ENCODE results near the gene SH3BGR. TPM values are rescaled to one million over a fixed set of nuclear protein-coding genes. Genes with fewer than 3 reads are reported as not detected.
A peak's percentile ranks its signal among the peaks of the same experiment; 100 is the strongest.

The SH3BGR gene
- total and polyA plus RNA-seq, 2 of the 8 experiments (the other 6 are each of a cell fraction or from before 2014, with no cell fraction given) = 2.1 to 5.9 TPM

DNA sequence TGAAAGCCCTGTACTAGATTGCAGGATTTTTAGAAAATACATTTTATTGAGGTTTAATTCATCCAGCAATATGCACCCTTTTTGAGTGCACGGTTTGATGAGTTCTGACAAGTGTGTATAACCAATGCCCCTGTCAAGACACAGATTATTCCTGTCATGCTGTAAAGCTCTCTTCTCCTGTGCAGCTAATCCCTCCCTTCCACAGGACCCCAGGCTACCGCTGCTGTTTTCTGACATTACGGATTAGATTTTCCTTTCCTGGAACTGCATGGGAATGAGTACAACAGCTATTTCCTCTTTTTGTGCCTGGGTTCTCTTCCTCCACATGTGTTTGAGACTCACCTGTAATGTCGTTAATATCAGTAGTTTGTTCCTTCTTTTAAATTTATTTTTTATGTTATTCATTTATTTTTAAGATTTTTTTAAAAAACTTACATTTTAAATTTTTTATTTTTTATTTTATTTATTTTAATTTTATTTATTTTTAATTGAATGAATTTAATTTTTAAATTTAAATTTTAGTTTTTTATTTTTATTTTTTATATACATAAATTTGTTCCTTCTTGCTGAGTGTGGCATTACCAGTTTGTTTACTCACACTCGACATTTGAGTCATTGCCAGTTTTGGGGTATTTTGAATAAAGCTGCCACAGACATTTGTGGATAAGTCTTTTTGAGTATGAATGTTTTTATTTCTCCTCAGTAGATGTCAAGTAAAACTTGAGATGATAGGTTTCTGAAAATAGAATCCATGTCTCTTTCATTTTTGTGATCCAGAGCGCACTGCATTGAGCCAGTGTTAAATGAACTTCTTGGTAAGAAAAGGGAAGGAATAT is 82.0 kb downstream of the SH3BGR start:
- DNase-seq (ENCODE audit: low read depth in 1 of 2, low spot score in 2 of 2) = no peak
- H3K4me2 ChIP-seq (ENCODE audit: insufficient read depth in 1 of 2, low read depth in 2 of 2, low read length in 2 of 2) = no peak overlapping the region
- peaks cover 2 to 18% (median 8%) of the 10 kb centered on the region in 4 experiments; a peak in 6 of 7 replicates for H3K4me1 ChIP-seq (replicated peaks in 1 of 4; ENCODE audit: control insufficient read depth in 3 of 4, insufficient read depth in 4 of 4, low read length in 3 of 4)
- no peak overlapping the region for H4K8ac ChIP-seq (ENCODE audit: extremely low read depth, insufficient read depth, low read length)
- POLR2A ChIA-PET (ENCODE audit: partially characterized antibody) = no interaction called here
- no peaks in the 10 kb centered on the region for H3K27me3 ChIP-seq (replicated peaks in 1 of 4; ENCODE audit: control insufficient read depth in 3 of 4, extremely low read depth in 1 of 4, insufficient read depth in 3 of 4, low read length in 3 of 4)
- H3K9ac ChIP-seq (replicated peaks in 1 of 4; ENCODE audit: extremely low read depth in 1 of 4, low read depth in 3 of 4, low read length in 3 of 4) = no peak overlapping the region
- peak overlapping the region; percentile 13; the same call in 1 of the 2 replicates for H2BK20ac ChIP-seq (ENCODE audit: low read length)
- no peak overlapping the region for H4K5ac ChIP-seq (ENCODE audit: insufficient read length, low read depth, low read length)
- 0 out of 2 replicates have a peak overlapping the region, but pooled peaks have one; percentile 32 for H2BK12ac ChIP-seq (ENCODE audit: low read depth, low read length)
- peak overlapping the region; percentile 0 for H2BK120ac ChIP-seq (replicated peaks; ENCODE audit: low read depth, low read length)
- H3K36me3 ChIP-seq (ENCODE audit: control insufficient read depth in 2 of 4, insufficient read depth in 4 of 4, low read length in 3 of 4) = peaks cover 0 to 1% (median 0%) of the 10 kb centered on the region in 4 experiments; a peak in 2 of 8 replicates
- no peak overlapping the region for H2AFZ ChIP-seq (ENCODE audit: low read length)
- no peak overlapping the region for H2BK15ac ChIP-seq (ENCODE audit: low read length)
- FAIRE-seq = no peak
- no peak overlapping the region for H3K27ac ChIP-seq (ENCODE audit: low read depth, low read length)
- H3K4me3 ChIP-seq (ENCODE audit: extremely low read depth in 1 of 4, insufficient read depth in 2 of 4, low read depth in 3 of 4, low read length in 4 of 4) = no peak overlapping the region
- peak overlapping the region; percentile 12; the same call in 1 of the 2 replicates for H2BK5ac ChIP-seq (ENCODE audit: low read depth, low read length)
- no peak for TF ChIP-seq GABPA (IDR thresholded peaks at IDR 0.05; ENCODE audit: borderline replicate concordance, insufficient read depth, low read length)
- TF ChIP-seq CBX8 (IDR thresholded peaks at IDR 0.05; ENCODE audit: borderline replicate concordance, low read depth, low read length) = no peak
- TF ChIP-seq FOSL1 (IDR thresholded peaks at IDR 0.05; ENCODE audit: insufficient read depth, low read depth, low read length) = no peak
- no peak for TF ChIP-seq SP1 (IDR thresholded peaks at IDR 0.05; ENCODE audit: low read depth, low read length)
- no peak for TF ChIP-seq SUZ12 (IDR thresholded peaks at IDR 0.05; ENCODE audit: low read length)
- no peak for TF ChIP-seq RFX5 (IDR thresholded peaks at IDR 0.05; ENCODE audit: borderline replicate concordance, low read depth, low read length)
- no peak for TF ChIP-seq YY1 (IDR thresholded peaks at IDR 0.05; ENCODE audit: low read depth, low read length)
- no peaks in the 10 kb centered on the region for H3K79me1 ChIP-seq (ENCODE audit: low read depth, low read length)
- no peak overlapping the region for H3K14ac ChIP-seq (ENCODE audit: insufficient read length)
- no peak overlapping the region for H3K23ac ChIP-seq (ENCODE audit: insufficient read length)
- 83% methylated on average over 6 of the region's 6 CpGs; no CpG with 5 or more reads in 1 of the 2 experiments for WGBS, 2 experiments (ENCODE audit: extremely low coverage in 1 of 2, insufficient coverage in 1 of 2, insufficient read length in 1 of 2, insufficient replicate concordance in 2 of 2, low coverage in 1 of 2, low lambda C conversion rate in 2 of 2, missing lambda C conversion rate in 1 of 2)
- H3K23me2 ChIP-seq (ENCODE audit: low read depth, low read length) = no peaks in the 10 kb centered on the region
- H4K20me1 ChIP-seq (replicated peaks in 1 of 2; ENCODE audit: control insufficient read depth in 1 of 2, insufficient read depth in 2 of 2, low read length in 2 of 2) = no peaks in the 10 kb centered on the region
- H3K4ac ChIP-seq (replicated peaks; ENCODE audit: insufficient read length, low read depth, low read length) = peak overlapping the region; percentile 89
- H3K79me2 ChIP-seq (ENCODE audit: control insufficient read depth in 1 of 2, insufficient read depth in 2 of 2, low read length in 2 of 2) = no peaks in the 10 kb centered on the region
- peaks cover 0 to 3% of the 10 kb centered on the region in 2 experiments; a peak in 1 of 4 replicates for H3K9me3 ChIP-seq (ENCODE audit: insufficient read depth in 2 of 2, low read depth in 1 of 2, low read length in 1 of 2)
- no peak overlapping the region for H2AK5ac ChIP-seq (ENCODE audit: low read depth, low read length)
- no peak overlapping the region for H3K56ac ChIP-seq (replicated peaks; ENCODE audit: insufficient read length, low read depth, low read length)
- H4K91ac ChIP-seq (replicated peaks; ENCODE audit: insufficient read length, low read length) = no peak overlapping the region
- 0 out of 2 replicates have a peak overlapping the region, but pooled peaks have one; percentile 34 for H3K18ac ChIP-seq (ENCODE audit: extremely low read depth, low read length)
- CTCF ChIA-PET (ENCODE audit: partially characterized antibody) = interaction anchor here (0.7 to 2.9 kb wide), 5 partner anchors 16 to 180 kb away, joined by 3 to 11 read pairs (median 3); no protein-coding TSS in a partner anchor
